Forelimb muscle (tissue), 1 donor: ENCODE results near the gene STAT2. TPM values are rescaled to one million over a fixed set of nuclear protein-coding genes. Genes with fewer than 3 reads are reported as not detected.
A peak's percentile ranks its signal among the peaks of the same experiment; 100 is the strongest.
"Not testable (repeated sequence)": the region's sequence is repeated elsewhere in the genome, so short reads cannot be mapped to it uniquely, and the experiment has no call there.

Source experiments
- DNase-seq: peaks from one replicate; pipeline ENCODE4 v3.0.0-alpha.2; 2013; ENCODE audit warnings: low read depth
- polyA plus RNA-seq: library from polyadenylated mRNA; unstranded; fragments of 120-200 nt; gene quantifications from one replicate; pipeline ENCODE4 v1.2.1, GENCODE V29; 2013; ENCODE audit not compliant: insufficient read length

STAT2 gene
- polyA plus RNA-seq, result 61.9 TPM

DNA sequence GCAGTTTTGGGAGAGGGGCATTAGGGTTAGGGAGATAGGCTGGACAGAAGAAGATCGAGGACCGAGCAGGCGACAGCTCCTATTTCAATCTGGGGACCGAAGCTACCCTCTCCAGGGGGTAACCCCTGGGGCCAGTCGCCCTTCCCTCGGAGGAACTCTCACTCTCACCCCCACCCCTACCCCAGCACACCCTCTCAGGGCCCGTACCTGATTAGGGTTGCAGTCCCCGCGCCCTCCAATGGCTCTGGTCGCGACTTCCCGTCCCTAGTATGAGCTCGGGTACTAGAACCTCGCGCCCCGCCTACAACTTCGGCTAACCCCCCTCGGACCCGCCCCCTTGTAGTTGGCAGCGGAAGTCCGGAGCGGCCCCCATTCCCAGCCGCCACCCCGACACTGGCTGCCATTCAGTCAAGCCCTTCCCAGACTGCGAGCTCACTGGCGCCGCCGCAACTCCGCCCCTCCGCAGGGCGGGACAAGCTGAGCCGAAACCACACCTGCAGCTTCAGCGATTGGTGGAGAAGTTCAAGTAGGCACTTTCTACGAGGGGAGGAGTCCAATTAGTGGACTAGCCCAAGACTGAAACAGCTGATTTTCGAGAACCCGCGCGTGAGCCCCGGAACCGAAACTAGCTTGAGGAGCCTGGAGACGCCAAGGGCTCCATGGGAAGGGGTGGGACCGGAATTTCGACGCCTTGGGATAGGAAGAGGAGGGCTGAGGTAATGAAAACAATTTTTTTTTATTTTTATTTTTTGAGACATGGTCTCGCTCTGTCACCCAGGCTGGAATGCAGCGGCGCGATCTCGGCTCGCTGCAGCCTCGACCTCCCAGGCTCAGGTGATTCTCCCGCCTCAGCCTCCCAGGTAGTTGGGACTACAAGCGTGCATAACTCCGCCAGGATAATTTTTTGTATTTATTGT lies at the start of gene STAT2:
Gene STAT2, minus strand, starts transcription at position 257 of the 917 bp plus-strand sequence. CDS start 3,536 bp downstream, outside the sequence.
- peak; percentile 100 for DNase-seq

DNA sequence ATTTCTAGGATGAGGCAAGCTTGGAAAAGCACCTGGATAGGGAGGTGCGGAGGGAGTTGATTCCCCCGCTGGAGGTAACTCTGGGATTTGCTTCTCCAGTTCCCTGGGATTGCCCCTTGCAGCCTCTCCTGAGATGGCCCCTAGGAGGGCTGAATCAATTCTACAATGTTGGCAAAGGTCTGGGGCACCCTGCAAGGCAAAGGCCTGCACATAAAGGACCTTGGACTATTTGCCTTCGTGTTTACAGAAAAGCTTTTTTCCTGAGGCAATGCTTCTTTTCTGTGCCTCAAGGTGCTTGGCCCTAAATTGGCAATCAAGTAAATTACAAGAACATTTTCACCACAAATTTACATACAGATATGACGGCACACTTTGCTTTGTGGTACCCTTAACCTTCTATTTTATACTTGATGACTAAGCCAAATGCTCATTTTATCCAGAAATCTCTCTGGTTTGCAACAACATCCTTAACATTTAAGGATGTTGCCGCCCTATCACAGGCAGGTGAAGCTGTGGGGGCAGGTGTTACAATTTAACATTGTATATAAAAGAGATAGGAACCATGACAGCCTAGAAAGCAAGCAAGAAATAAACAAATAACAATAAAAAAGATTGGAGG lies 49.0 kb upstream of the STAT2 start:
- no peak for DNase-seq

DNA sequence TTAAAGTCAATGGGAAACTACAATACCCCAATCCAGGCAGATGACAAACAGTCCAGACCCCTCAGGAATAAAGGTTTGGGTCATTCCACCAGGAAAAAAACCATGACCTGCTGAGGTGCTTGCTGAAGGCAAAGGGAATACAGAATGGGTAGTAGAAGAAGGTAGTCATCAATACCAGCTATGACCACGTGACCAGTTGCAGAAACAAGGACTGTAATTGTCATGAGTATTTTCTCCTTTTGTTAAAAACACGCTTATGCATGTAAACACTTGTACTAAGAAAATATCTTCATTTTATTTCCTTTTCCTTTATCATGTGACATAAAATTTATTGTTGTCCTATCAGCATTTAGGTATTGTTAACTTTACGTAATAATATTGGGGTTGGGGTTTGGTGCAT lies 44.3 kb upstream of the STAT2 start:
- DNase-seq, result not testable (repeated sequence)

DNA sequence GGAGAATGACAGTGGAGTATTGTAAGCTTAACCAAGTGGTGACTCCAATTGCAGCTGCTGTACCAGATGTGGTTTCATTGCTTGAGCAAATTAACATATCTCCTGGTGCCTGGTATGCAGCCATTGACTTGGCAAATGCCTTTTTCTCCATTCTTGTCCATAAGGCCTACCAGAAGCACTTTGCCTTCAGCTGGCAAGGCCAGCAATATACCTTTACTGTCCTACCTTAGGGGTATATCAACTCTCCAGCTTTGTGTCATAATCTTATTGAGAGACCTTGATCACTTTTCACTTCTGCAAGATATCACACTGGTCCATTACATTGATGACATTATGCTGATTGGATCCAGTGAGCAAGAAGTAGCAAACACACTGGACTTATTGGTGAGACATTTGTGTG lies 41.7 kb upstream of the STAT2 start:
- DNase-seq, result not testable (repeated sequence)

DNA sequence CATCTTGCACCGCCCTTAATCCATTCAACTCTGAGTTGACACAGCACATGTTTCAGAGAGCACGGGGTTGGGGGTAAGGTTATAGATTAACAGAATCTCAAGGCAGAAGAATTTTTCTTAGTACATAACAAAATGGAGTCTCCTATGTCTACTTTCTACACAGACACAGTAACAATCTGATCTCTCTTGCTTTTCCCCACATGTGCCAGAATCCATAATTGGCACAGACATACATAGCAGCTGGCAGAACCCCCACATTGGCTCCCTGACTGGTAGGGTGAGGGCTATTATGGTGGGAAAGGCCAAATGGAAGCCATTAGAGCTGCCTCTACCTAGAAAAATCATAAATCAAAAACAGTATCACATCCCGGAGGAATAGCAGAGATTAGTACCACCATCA lies 41.2 kb upstream of the STAT2 start:
- not testable (repeated sequence) for DNase-seq

DNA sequence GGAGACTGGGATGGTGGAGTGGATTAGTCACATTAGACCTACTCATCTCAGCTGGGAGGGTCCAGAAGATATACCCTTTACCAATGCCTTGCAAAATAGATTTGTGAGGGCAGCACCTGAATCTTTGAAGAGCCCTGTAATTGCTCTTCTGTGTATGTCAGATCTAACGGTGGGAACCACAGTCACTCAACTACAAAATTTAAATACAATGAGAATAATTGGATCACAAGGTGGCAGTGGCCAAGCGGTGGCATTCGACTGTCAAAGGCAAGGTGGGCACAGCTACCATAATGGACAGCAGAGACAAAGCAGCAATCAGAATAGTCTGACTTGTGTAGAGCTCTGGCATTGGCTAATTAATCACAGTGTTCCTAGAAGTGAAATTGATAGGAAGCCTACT lies 39.6 kb upstream of the STAT2 start:
- DNase-seq, result not testable (repeated sequence)

DNA sequence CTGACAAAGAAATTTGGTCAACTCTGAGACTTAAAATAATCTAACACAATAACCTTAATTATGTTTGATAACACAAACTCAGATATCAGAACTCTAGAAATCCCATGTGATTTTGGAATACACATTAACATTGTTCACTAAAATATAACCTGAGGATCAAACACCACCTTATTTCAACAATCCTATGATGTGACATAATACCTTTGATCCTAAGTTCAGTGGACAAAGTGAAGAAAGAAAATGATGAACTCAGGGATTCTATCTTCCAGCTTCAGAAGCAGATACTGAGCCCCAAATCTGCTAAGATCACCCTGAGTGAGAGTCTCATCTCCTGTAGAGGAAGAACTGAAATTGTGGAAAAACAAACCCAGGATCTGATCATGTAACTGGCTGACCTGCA lies 38.4 kb upstream of the STAT2 start:
- DNase-seq, result no peak

DNA sequence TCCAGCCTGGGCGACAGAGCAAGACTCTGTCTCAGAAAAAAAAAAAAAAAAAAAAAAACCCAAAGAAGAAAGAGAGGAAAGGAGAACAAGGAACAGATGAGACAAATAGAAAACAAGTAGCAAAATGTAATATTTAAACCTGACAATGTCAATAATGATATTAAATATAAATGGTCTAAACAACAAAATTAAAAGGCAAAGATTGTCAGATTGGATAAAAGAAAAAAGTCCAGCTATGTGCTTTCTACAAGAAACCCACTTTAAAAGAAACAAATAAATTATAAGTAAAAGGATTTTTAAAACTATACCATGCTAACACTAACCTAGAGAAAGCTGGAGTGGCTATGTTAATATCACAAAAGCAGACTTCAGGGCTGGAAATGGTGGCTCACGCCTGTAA lies 32.4 kb upstream of the STAT2 start:
- no peak for DNase-seq

DNA sequence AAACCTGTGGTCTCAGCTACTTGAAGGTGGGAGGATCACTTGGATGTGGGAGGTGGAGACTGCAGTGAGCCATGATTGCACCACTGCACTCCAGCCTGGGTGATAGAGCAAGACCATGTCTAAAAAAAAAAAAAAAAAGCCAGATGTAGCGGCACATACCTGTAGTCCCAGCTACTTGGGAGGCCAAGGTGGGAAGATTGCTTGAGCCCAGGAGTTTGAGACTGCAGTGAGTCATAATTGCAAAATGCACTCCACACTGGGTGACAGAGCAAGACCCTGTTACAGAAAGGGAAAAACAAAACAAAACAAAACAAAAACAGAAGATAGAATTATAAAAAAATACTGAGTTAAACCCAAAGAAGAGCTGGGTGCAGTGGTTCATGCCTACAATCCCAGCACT lies 31.8 kb upstream of the STAT2 start:
- no peak for DNase-seq

DNA sequence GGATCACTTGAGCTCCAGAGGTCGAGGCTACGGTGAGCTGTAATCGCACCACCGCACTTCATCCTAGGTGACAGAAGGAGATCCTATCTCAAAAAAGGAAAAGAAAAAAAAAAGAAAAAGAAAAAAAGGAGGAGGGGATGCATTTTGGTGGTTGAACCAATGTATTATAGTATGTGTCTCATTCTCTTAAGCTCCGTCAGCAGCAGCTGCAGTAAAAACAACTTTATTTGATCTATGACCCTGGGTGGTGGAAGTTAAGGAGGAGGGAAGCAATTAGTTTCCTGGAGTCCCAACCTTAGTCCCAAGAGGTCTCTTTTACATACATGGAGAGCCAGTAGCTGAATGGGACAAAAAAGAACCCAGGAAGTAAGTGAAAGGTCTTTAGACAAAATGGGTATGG lies 29.5 kb upstream of the STAT2 start:
- DNase-seq, result no peak

DNA sequence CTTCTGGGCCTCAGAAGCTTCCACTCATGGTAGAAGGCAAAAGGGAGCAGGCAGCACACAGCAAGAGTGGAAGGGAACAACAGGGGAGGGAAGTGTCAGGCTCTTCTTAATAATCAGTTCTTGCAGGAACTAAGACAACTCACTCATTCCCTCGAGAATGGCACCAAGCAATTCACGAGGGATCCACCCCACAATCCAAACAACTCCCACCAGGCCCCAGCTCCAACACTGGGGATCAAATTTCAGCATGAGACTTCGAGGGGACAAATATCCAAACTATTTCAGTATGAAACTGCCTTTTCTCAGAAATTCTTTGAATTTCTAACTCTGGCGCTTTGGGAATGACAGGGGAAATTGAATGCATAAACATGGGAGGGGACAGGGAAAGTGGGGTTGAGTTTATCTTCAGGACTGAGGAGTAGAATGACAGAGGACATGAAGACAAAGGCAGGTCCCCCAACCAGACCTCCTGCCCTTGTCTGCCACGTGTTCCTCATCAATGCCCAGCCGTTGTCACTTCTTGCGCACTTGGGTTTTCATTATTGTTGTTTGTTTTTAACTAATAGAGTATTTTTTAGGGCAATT lies 27.3 kb upstream of the STAT2 start:
- no peak for DNase-seq

DNA sequence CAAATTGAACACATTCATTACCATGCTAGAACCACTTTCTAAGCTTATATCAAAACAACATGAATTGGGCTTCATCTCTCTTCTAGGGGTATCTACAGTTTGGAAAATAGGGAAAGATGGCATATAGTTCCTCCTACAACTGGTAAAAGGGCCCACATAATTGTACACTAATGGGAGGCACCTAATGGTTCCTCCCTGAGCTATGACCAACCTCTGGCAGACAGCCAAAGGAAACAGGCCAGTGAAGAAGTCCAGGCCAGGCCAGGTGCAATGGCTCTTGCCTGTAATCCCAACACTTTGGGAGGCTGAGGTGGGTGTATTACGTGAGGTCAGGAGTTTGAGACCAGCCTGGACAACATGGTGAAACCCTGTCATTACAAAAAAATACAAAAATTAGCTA lies 26.0 kb upstream of the STAT2 start:
- DNase-seq, result no peak

DNA sequence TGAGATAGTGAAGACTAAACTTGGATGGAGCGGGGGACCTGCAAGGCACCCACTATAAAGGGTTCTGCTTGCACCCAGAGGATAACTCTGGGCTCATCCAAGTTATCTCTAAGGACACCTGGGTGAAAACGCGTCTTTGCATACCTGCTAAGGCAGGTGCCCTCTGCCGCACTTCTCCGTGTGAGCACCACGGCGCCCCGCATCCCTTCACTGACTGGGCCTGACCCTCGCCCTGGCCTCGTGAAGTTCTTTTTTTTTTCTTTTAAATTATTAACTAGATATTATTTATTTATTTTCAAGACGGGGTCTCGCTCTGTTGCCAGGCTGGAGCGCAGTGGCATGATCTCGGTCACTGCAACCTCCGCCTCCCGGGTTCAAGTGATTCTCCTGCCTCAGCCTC lies 22.7 kb upstream of the STAT2 start:
- DNase-seq, result no peak

DNA sequence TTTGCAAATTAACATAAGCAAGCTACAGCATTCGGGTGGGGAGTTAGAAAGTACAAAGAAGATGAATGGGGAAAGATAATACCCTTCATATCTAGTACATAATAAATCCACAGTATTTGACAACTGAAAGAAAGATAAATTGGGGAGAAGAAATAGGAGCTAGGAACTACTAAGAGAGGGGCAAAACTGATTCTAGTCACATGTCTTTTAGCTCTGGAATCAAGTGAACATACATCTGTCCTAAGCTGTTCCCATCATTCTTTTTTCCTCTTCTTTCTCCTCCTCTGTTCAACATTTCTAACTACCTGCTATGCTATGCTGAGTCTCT lies 18.0 kb upstream of the STAT2 start:
- DNase-seq, result no peak

DNA sequence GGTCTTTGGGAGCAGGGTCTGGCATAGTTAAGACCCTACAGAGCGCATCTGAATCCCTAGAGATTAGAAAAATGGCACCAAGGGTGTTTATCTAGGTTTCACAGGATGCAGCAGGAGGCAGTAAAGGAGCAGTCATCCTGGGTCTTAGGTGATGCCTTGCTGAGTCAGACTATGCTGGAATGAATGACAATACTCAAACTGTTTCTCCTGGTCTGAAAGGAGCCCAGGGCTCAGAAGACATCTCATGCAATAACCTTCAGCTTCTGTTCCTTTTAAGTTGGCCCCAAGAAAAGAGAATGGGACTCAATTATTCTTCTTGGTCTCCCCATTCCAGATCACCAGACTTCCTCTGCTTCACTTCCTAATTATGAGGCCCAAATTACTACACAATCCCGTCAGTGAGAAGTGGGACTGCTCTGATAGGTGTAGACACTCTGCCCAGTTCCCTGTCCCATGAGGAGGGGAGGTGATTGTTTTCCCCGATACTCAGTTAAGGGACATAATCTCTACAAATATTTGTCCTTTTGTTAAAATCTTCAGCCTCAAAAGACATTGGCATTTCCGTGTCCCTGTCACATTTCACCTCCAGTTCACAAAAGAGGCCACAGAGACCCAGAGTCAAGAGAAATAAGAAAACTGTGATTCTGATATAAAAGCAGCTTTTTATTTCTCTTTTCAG lies 17.5 kb upstream of the STAT2 start:
- DNase-seq, result no peak

DNA sequence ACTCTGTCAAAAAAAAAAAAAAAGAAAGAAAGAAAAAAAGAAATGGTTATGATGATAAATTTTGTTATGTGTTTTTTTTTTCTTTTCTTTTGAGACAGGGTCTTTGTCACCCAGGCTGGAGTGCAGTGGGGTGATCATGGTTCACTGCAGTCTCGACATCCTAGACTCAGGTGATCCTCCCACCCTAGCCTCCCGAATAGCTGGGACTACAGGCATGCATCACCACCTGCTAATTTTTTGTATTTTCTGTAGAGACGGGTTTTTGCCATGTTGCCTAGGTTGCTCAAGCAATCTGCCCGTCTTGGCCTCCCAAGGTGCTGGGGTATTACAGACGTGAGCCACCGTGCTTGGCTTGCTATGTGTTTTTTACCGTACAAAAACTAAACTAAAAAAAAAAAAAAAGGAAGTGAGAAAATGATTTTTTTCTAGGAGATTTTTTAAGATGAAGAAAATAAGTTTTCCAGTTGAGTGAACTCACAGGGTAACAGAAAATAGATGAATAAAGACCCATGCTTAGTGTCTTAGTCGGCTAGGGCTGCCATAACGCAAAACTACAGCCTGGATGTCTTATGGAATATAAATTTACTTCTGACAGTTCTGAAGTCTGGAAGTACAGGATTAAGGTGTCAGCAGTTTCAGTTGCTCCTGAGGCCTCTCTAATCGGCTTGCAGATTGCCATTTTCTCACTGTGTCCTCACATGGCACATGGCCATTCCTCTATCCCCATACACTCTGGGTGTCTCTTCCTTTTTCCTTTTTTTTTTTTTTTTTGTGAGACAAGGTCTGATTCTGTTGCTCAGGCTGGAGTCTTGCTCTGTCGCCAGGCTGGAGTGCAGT lies 15.9 kb upstream of the STAT2 start:
- DNase-seq, result no peak

DNA sequence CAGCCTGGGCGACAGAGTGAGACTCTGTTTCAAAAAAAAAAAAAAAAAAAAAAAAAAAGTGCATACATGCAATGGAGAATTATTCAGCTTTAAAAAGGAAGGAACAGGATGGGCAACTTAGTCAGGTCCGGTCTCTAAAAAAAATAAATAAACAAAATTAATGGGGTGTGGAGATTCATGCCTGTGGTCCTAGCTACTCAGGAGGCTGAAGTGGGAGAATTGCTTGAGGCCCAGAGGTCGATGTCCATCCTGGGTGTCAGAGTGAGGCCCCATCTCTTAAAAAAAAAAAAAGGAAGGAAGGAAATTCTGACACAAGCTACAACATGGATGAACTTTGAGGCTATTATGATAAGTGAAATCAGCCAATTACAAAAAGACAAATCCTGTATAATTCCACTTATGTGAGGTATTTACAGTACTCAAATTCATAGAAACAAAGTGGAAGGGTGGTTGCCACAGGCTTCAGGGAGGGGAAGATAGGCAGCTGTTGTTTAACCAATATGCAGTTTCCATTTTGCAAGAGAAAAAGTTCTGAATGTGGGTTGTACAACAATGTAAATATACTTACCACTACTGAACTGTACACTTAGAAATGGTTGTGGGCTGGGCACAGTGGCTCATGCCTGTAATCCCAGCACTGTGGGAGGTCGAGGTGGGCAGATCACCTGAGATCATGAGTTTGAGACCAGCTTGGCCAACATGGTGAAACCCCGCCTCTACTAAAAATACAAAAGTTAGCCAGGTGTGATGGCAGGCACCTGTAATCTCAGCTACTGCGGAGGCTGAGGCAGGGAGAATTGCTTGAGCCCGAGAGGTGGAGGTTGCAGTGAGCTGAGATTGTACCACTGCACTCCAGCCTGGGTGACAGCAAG lies 15.1 kb upstream of the STAT2 start:
- DNase-seq, result no peak

DNA sequence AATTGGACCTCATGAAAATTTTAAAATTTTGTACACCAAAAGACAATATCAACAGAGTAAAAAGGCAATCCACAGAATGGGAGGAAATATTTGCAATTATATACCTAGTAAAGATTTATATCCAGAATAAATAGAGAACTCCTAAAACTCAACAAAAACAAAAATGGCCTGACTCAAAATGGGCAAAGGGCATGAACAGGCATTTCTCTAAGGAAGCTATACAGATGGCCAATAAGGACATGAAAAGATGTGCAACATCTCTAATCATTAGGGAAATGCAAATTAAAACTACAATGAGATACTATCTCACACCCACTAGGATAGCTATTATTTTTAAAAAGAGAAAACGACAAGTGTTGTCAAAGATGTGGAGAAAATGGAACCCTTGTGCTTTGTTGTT lies 13.6 kb upstream of the STAT2 start:
- no peak for DNase-seq

DNA sequence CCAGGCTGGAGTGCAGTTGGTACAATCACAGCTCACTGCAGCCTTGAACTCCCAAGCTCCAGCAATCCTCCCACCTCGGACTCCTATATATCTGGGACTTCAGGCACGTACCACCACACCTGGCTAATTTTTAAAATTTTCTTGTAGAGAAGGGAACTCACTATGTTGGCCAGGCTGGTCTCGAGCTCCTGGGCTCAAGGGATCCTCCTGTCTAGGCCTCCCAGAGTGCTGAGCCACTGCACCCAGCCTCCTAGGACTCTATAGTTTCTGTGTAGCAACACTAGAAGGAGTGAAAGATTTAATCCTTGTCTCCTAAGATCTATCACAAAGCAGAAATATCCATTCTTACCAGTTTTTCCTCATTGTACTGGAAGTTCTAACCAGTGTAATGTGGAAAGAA lies 7.0 kb upstream of the STAT2 start:
- no peak for DNase-seq
